PC-9 (cell line): ENCODE results near the gene GSG1.

Experiments
- CTCF ChIP-seq: fragments of 200-600 bp; sonication (generic); conservative IDR thresholded peaks from 2 replicates; pipeline ENCODE4 v1.6.1; 2017; ENCODE audit warnings: mixed run types, antibody characterized with exemption, mild to moderate bottlenecking, moderate library complexity
- EZH2 ChIP-seq: fragments of 200-600 bp; sonication (generic); IDR thresholded peaks from 2 replicates; pipeline ENCODE4 v1.8.0; 2017; ENCODE audit warnings: antibody characterized with exemption, low read depth

- TF ChIP-seq CTCF (no peak), EZH2 (no peak)
Measured at GRCh38 chr12:13126494-13126893, 23.0 kb upstream of the GSG1 start.
